Smooth muscle cell (in vitro differentiated cells): ENCODE measurements around the gene MMEL1. TPM values are rescaled to one million over a fixed set of nuclear protein-coding genes. Genes with fewer than 3 reads are reported as not detected.
A peak's percentile ranks its signal among the peaks of the same experiment; 100 is the strongest.

ENCODE experiments used
- DNase-seq: peaks from one replicate; lab custom pipeline; 2025; ENCODE audit not compliant: unreplicated experiment; lab: John Stamatoyannopoulos, UW
- H2AFZ ChIP-seq: fragments of 200-600 bp; sonication (generic); 2 replicates; pipeline ENCODE4 v1.6.0; 2016; ENCODE audit warnings: antibody characterized with exemption, low read depth, mild to moderate bottlenecking
- H3F3A ChIP-seq: fragments of 200-600 bp; sonication (generic); 2 replicates; pipeline ENCODE4 v1.6.0; 2017; ENCODE audit warnings: antibody characterized with exemption, low read depth
- H3K27ac ChIP-seq: fragments of 200-600 bp; sonication (generic); 2 replicates; pipeline ENCODE4 v1.5.1; 2016; ENCODE audit warnings: low read depth, mild to moderate bottlenecking
- H3K27me3 ChIP-seq: fragments of 200-600 bp; sonication (generic); 2 replicates; pipeline ENCODE4 v1.6.1; 2016; ENCODE audit warnings: low read depth, mild to moderate bottlenecking
- H3K36me3 ChIP-seq: fragments of 200-600 bp; sonication (generic); 2 replicates; pipeline ENCODE4 v1.5.1; 2016; ENCODE audit warnings: low read depth
- H3K4me1 ChIP-seq: fragments of 200-600 bp; sonication (generic); 2 replicates; pipeline ENCODE4 v1.5.1; 2016; ENCODE audit warnings: low read depth
- H3K4me2 ChIP-seq: fragments of 200-600 bp; sonication (generic); 2 replicates; pipeline ENCODE4 v1.6.0; 2016; ENCODE audit warnings: mild to moderate bottlenecking
- H3K4me3 ChIP-seq: fragments of 200-600 bp; sonication (generic); 2 replicates; pipeline ENCODE4 v1.5.1; 2016; ENCODE audit warnings: mild to moderate bottlenecking
- H3K79me2 ChIP-seq: fragments of 200-600 bp; sonication (generic); 2 replicates; pipeline ENCODE4 v1.6.0; 2016; ENCODE audit warnings: low read depth, mild to moderate bottlenecking
- H3K9ac ChIP-seq: fragments of 200-600 bp; sonication (generic); 2 replicates; pipeline ENCODE4 v1.6.0; 2016; ENCODE audit warnings: low read depth
- H3K9me3 ChIP-seq: fragments of 200-600 bp; sonication (generic); replicated peaks from 2 replicates; pipeline ENCODE4 v1.5.1; 2016; ENCODE audit warnings: low read depth
- H4K20me1 ChIP-seq: fragments of 200-600 bp; sonication (generic); 2 replicates; pipeline ENCODE4 v1.6.0; 2016; ENCODE audit warnings: low read depth
- WGBS: methylation state at CpG from one replicate; pipeline ENCODE4 v1.1.7; 2016; ENCODE audit warnings: low lambda C conversion rate; 5-methylcytosine and 5-hydroxymethylcytosine counted together
- polyA plus RNA-seq: library from polyadenylated mRNA; unstranded; fragments of >200 nt; fragmentation: Nextera tagmentation; extraction: Ambion mirVana; gene quantifications from 2 replicates; pipeline ENCODE4 v1.2.1, GENCODE V29; 2016
- total RNA-seq: library from RNA; depleted of rRNA; stranded (reverse); fragments of >200 nt; gene quantifications from 2 replicates; pipeline ENCODE4 v1.2.3, GENCODE V29; 2014
- TF ChIP-seq, protein P1 (sequence below): fragments of 200-600 bp; sonication (generic); IDR thresholded peaks from 2 replicates; pipeline ENCODE4 v1.5.1; 2017; ENCODE audit warnings: borderline replicate concordance, mild to moderate bottlenecking, antibody characterized with exemption; ENCODE audit not compliant: insufficient read depth, poor library complexity, severe bottlenecking

The MMEL1 gene
- total and polyA plus RNA-seq, 2 experiments from 2014 or later, result 3.4 TPM; not detected in 1

DNA sequence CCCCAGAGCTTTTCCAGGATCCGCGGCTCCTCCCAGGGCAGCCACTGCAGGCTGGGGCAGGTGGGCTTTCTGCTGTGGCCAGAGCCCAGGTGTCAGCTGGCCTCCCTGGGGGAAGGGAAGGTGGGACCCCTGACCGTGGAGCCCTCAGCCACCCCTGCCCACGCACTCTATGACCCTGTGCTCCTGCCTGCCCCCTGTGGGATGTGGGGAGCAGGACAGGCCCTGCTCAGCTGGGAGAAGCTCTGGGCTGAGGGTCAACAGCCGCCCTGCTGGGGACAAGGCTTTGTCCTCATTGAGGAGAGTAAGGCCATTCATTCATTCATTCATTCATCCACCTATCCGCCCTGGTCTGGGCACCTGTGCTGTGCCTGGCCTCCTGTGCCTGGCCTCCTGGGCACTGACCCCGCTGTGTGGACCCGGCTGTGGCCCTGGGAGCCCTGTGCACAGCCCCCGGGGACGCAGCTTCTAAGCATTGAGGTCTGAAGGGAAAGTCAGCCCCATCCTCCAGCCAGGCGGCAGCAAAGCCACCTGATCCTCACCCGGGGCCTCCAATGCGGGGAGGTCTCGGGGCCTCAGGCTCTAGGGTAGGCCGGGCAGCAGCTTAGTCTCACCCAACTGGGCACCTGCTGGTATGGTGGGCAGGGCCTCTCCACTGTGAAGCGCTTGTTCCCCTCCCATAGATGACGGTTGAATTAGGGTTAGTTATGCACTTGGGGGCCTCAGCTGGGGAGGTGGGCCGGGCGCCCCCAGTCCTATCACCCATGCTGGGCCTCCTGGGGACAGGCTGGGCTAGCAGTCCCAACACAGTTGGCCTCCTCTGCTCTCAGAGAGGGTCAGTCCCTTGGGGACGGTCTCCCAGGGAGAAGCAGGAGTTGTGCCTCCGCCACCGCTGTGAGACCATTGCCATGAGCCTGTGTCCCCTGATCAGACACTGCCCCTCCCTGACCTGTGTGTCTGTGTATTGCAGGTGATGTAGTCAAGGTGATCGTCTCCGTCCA lies 70.6 kb downstream of the MMEL1 start:
- Histone ChIP-seq H3K9me3 (no peaks in the 10 kb centered on the region), H2AFZ (no peak overlapping the region), H3K4me1 (no peaks in the 10 kb centered on the region), H3K27ac (no peak overlapping the region), H3K36me3 (no peaks in the 10 kb centered on the region), H4K20me1 (no peaks in the 10 kb centered on the region), H3K4me3 (no peak overlapping the region), H3K79me2 (no peaks in the 10 kb centered on the region), H3K9ac (no peak overlapping the region), H3K27me3 (no peaks in the 10 kb centered on the region), H3K4me2 (no peak overlapping the region), H3F3A (no peaks in the 10 kb centered on the region)
- TF ChIP-seq, protein P1, sequence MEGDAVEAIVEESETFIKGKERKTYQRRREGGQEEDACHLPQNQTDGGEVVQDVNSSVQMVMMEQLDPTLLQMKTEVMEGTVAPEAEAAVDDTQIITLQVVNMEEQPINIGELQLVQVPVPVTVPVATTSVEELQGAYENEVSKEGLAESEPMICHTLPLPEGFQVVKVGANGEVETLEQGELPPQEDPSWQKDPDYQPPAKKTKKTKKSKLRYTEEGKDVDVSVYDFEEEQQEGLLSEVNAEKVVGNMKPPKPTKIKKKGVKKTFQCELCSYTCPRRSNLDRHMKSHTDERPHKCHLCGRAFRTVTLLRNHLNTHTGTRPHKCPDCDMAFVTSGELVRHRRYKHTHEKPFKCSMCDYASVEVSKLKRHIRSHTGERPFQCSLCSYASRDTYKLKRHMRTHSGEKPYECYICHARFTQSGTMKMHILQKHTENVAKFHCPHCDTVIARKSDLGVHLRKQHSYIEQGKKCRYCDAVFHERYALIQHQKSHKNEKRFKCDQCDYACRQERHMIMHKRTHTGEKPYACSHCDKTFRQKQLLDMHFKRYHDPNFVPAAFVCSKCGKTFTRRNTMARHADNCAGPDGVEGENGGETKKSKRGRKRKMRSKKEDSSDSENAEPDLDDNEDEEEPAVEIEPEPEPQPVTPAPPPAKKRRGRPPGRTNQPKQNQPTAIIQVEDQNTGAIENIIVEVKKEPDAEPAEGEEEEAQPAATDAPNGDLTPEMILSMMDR, result peak; percentile 11
- 91% methylated on average over 23 of the region's 24 CpGs for WGBS
- no peak for DNase-seq

- 90% methylated on average over 11 of the region's 11 CpGs for WGBS
- Histone ChIP-seq H4K20me1 (no peaks in the 10 kb centered on the region), H3K79me2 (no peaks in the 10 kb centered on the region), H3K4me3 (no peak overlapping the region), H3K27me3 (no peaks in the 10 kb centered on the region), H3K9ac (no peak overlapping the region), H3K9me3 (no peaks in the 10 kb centered on the region), H3K4me1 (peaks cover 3% of the 10 kb centered on the region), H3K4me2 (no peak overlapping the region), H3K27ac (no peak overlapping the region), H3K36me3 (no peaks in the 10 kb centered on the region), H3F3A (no peaks in the 10 kb centered on the region), H2AFZ (no peak overlapping the region)
- no peak for DNase-seq
- TF ChIP-seq, protein P1, result no peak
These were observed 71.4 kb downstream of the MMEL1 start for GRCh38 chr1:2561446-2561845.

GRCh38 chr1:2560299-2561073 lies 72.3 kb downstream of the MMEL1 start:
- Histone ChIP-seq H3K9ac (no peak overlapping the region), H3K4me1 (peaks cover 8% of the 10 kb centered on the region), H3K79me2 (no peaks in the 10 kb centered on the region), H3F3A (no peaks in the 10 kb centered on the region), H3K9me3 (no peaks in the 10 kb centered on the region), H3K4me3 (no peak overlapping the region), H4K20me1 (no peaks in the 10 kb centered on the region), H3K36me3 (no peaks in the 10 kb centered on the region), H3K4me2 (no peak overlapping the region), H3K27ac (no peak overlapping the region), H2AFZ (no peak overlapping the region), H3K27me3 (no peaks in the 10 kb centered on the region)
- 92% methylated on average over 11 of the region's 15 CpGs for WGBS
- TF ChIP-seq, protein P1, result no peak
- DNase-seq, result no peak
